A549 (cell line): Measurements from ENCODE around the gene DMP1. TPM values are rescaled to one million over a fixed set of nuclear protein-coding genes. Genes with fewer than 3 reads are reported as not detected.

ENCODE experiments used
- ATAC-seq, 2 experiments: fragments of 200-7000 bp in 1 of 2; fragments of >200 bp in 1 of 2; cut with Nextera tagmentation in 1 of 2; cut with Tn5 transposase in 1 of 2; 3 replicates each; pipeline versions ENCODE4 v1.8.0 to v1.9.1; 2018 to 2020; ENCODE audit warnings: mild to moderate bottlenecking in 1 of 2, moderate library complexity in 1 of 2
- CTCF ChIA-PET: fragments of 300-600 bp; sonication (Branson Sonifier 250); formaldehyde crosslinking; extraction: SDS; loops from one replicate; lab custom pipeline; 2021; ENCODE audit warnings: antibody characterized with exemption, inconsistent platforms; lab: Yijun Ruan, JAX
- POLR2A ChIA-PET: fragments of 350-600 bp; formaldehyde crosslinking; extraction: SDS; loops from one replicate; lab custom pipeline; 2021; ENCODE audit warnings: antibody characterized with exemption, inconsistent platforms; lab: Yijun Ruan, JAX
- DNase-seq, 2 experiments: peaks; one replicate each; pipeline versions ENCODE4 v3.0.0 to v3.0.0-alpha.2; 2011 to 2016; ENCODE audit warnings: low read depth in 1 of 2, low spot score in 1 of 2
- FAIRE-seq: peaks from 2 replicates; lab custom pipeline; 2011; peaks lifted over from hg19 to GRCh38; lab: Jason Lieb, UNC
- H3K27ac ChIP-seq, 2 experiments: fragments of >200 bp; sonication (Bioruptor Twin); formaldehyde crosslinking; 3 replicates each; pipeline ENCODE4 v1.5.1; 2016 to 2017
- H3K4me1 ChIP-seq: fragments of >200 bp; sonication (Bioruptor Twin); formaldehyde crosslinking; 3 replicates; pipeline ENCODE4 v1.6.1; 2016
- H3K4me2 ChIP-seq: fragments of >200 bp; sonication (Bioruptor Twin); formaldehyde crosslinking; 3 replicates; pipeline ENCODE4 v1.6.1; 2016
- H3K4me3 ChIP-seq: fragments of >200 bp; sonication (Bioruptor Twin); formaldehyde crosslinking; 3 replicates; pipeline ENCODE4 v1.5.1; 2016
- H3K9me3 ChIP-seq: fragments of >200 bp; sonication (Bioruptor Twin); formaldehyde crosslinking; 3 replicates; pipeline ENCODE4 v1.6.1; 2016
- BHLHE40 ChIP-seq: IDR thresholded peaks from 2 replicates; pipeline ENCODE4 v1.6.1; 2012; ENCODE audit warnings: low read depth, low read length, inconsistent platforms
- CBX2 ChIP-seq: fragments of 200-600 bp; sonication (generic); IDR thresholded peaks from 2 replicates; pipeline ENCODE4 v1.6.1; 2016; ENCODE audit warnings: low read depth, mild to moderate bottlenecking, borderline replicate concordance
- CBX8 ChIP-seq: fragments of 200-600 bp; sonication (generic); IDR thresholded peaks from 2 replicates; pipeline ENCODE4 v1.6.1; 2016
- EHF ChIP-seq: fragments of 250-450 bp; sonication (Bioruptor Pico); IDR thresholded peaks from 2 replicates; pipeline ENCODE4 v1.5.0; 2020; ENCODE audit warnings: mild to moderate bottlenecking
- EP300 ChIP-seq, 2 experiments: fragments of >200 bp; sonication (Bioruptor Twin); formaldehyde crosslinking; IDR thresholded peaks; 2 replicates in 1 of 2; 3 replicates in 1 of 2; pipeline ENCODE4 v1.6.1; 2016 to 2017
- ESRRA ChIP-seq: fragments of 150-350 bp; IDR thresholded peaks from 2 replicates; pipeline ENCODE4 v1.6.1; 2014; ENCODE audit warnings: mild to moderate bottlenecking, low read length, borderline replicate concordance
- FOSB ChIP-seq: fragments of 250-450 bp; sonication (Bioruptor Pico); IDR thresholded peaks from 2 replicates; pipeline ENCODE4 v1.5.0; 2020; ENCODE audit warnings: mild to moderate bottlenecking, moderate library complexity
- FOSL2 ChIP-seq, 2 experiments: fragments of 450-650 bp in 1 of 2; fragments of >200 bp in 1 of 2; sonication (Bioruptor Twin) in 1 of 2; formaldehyde crosslinking; IDR thresholded peaks; 2 replicates each; pipeline versions ENCODE4 v1.5.0 to v1.6.1; 2016 to 2020; ENCODE audit warnings: mild to moderate bottlenecking in 1 of 2, moderate library complexity in 1 of 2
- GATA3 ChIP-seq: IDR thresholded peaks from 2 replicates; pipeline ENCODE4 v1.6.1; 2012; ENCODE audit warnings: borderline replicate concordance
- HDAC2 ChIP-seq: fragments of 200-600 bp; sonication (generic); IDR thresholded peaks from 2 replicates; pipeline ENCODE4 v1.6.1; 2016
- JUN ChIP-seq, 2 experiments: fragments of >200 bp; sonication (Bioruptor Twin); formaldehyde crosslinking; IDR thresholded peaks; 2 replicates in 1 of 2; 3 replicates in 1 of 2; pipeline ENCODE4 v1.6.1; 2016 to 2017
- JUNB ChIP-seq: fragments of >200 bp; sonication (Bioruptor Twin); formaldehyde crosslinking; IDR thresholded peaks from 2 replicates; pipeline ENCODE4 v1.6.1; 2016
- KDM1A ChIP-seq: fragments of 200-600 bp; sonication (generic); IDR thresholded peaks from 2 replicates; pipeline ENCODE4 v1.6.1; 2016; ENCODE audit warnings: low read depth, mild to moderate bottlenecking
- MAFK ChIP-seq: fragments of 450-650 bp; IDR thresholded peaks from 2 replicates; pipeline ENCODE4 v1.6.1; 2014; ENCODE audit not compliant: partially characterized antibody
- MYC ChIP-seq: IDR thresholded peaks from 2 replicates; pipeline ENCODE4 v1.6.1; 2012; ENCODE audit warnings: mild to moderate bottlenecking, inconsistent platforms, low read length, improper control_type of control experiment, borderline replicate concordance
- POLR2AphosphoS2 ChIP-seq: conservative IDR thresholded peaks from 2 replicates; pipeline ENCODE4 v1.6.1; 2012; ENCODE audit warnings: low read length, improper control_type of control experiment, inconsistent platforms
- ZNF302 ChIP-seq: fragments of 250-450 bp; sonication (Bioruptor Pico); IDR thresholded peaks from 2 replicates; pipeline ENCODE4 v1.9.0; 2021; ENCODE audit warnings: inconsistent platforms, mild to moderate bottlenecking, moderate library complexity
- WGBS: methylation state at CpG from one replicate; pipeline ENCODE4 v1.1.6; 2017; ENCODE audit errors: missing lambda C conversion rate; 5-methylcytosine and 5-hydroxymethylcytosine counted together
- polyA plus RNA-seq, 4 experiments: library from polyadenylated mRNA; depleted of rRNA in 3 of 4; stranded (reverse); fragments of >200 nt; fragmentation: RNase III in 1 of 4; extraction: RNeasy Plus Mini Kit Qiagen cat#74134 plus additional on column Dnase treatment in 1 of 4; gene quantifications; 2 replicates in 3 of 4; 3 replicates in 1 of 4; pipeline ENCODE4 v1.2.3, GENCODE V29; 2011 to 2017
- TF ChIP-seq, protein P1 (sequence below): fragments of >200 bp; sonication (Bioruptor Twin); formaldehyde crosslinking; IDR thresholded peaks from 3 replicates; pipeline ENCODE4 v1.5.1; 2016
- TF ChIP-seq, protein P2 (sequence below): fragments of 450-650 bp; IDR thresholded peaks from 2 replicates; pipeline ENCODE4 v1.6.1; 2014; ENCODE audit warnings: antibody characterized with exemption
- TF ChIP-seq, protein P3 (sequence below): fragments of 250-450 bp; sonication (Bioruptor Pico); IDR thresholded peaks from 2 replicates; pipeline ENCODE4 v1.5.0; 2021; ENCODE audit warnings: mild to moderate bottlenecking, moderate library complexity, borderline replicate concordance
- TF ChIP-seq, protein P4 (sequence below): fragments of >200 bp; sonication (Bioruptor Twin); formaldehyde crosslinking; IDR thresholded peaks from 3 replicates; pipeline ENCODE4 v1.6.1; 2016

The DMP1 gene
- polyA plus RNA-seq, 2 of the 4 experiments (the other 2 are of a cell fraction): not detected

DNA sequence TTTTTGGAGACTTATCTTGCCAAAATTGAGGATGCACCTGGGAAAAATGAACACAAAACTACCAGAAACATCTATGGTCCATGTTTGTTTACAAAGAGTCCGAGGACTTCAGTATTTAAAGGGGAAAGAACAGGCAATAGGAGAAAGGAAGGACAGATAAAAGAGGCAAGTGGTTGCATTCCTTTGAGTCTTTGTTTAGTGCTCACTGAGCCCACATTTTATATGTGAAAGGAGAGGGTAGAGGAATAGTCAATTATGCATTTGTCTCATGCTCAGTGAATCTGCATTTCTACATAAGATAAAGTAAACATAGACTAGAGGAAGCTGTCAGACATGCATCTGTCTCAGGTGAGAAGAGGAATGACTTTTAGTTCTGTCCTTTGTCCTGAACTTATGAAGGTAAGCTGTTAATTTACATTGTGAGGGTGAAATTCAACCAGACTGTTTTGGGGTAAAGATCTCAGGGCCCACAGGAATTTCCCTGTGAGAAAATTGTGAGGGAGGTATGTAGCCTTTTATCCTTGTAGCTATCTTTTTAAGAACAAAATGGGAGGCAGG lies 4.5 kb downstream of the DMP1 start:
- DNase-seq (no peak), FAIRE-seq (no peak), ATAC-seq (no peak)
- TF ChIP-seq ESRRA (no peak), CBX2 (no peak), JUN (IDR thresholded peaks at IDR 0.05) (no peak), EP300 (IDR thresholded peaks at IDR 0.05) (no peak), EHF (CRISPR knock-in tag) (no peak), HDAC2 (no peak), MYC (no peak), ZNF302 (CRISPR knock-in tag) (no peak), MAFK (no peak), GATA3 (no peak), BHLHE40 (no peak), CBX8 (no peak), FOSB (CRISPR knock-in tag) (no peak)
- TF ChIP-seq, protein P1, sequence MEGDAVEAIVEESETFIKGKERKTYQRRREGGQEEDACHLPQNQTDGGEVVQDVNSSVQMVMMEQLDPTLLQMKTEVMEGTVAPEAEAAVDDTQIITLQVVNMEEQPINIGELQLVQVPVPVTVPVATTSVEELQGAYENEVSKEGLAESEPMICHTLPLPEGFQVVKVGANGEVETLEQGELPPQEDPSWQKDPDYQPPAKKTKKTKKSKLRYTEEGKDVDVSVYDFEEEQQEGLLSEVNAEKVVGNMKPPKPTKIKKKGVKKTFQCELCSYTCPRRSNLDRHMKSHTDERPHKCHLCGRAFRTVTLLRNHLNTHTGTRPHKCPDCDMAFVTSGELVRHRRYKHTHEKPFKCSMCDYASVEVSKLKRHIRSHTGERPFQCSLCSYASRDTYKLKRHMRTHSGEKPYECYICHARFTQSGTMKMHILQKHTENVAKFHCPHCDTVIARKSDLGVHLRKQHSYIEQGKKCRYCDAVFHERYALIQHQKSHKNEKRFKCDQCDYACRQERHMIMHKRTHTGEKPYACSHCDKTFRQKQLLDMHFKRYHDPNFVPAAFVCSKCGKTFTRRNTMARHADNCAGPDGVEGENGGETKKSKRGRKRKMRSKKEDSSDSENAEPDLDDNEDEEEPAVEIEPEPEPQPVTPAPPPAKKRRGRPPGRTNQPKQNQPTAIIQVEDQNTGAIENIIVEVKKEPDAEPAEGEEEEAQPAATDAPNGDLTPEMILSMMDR: no peak
- TF ChIP-seq, protein P2, sequence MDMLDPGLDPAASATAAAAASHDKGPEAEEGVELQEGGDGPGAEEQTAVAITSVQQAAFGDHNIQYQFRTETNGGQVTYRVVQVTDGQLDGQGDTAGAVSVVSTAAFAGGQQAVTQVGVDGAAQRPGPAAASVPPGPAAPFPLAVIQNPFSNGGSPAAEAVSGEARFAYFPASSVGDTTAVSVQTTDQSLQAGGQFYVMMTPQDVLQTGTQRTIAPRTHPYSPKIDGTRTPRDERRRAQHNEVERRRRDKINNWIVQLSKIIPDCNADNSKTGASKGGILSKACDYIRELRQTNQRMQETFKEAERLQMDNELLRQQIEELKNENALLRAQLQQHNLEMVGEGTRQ: no peak
- TF ChIP-seq, protein P3, sequence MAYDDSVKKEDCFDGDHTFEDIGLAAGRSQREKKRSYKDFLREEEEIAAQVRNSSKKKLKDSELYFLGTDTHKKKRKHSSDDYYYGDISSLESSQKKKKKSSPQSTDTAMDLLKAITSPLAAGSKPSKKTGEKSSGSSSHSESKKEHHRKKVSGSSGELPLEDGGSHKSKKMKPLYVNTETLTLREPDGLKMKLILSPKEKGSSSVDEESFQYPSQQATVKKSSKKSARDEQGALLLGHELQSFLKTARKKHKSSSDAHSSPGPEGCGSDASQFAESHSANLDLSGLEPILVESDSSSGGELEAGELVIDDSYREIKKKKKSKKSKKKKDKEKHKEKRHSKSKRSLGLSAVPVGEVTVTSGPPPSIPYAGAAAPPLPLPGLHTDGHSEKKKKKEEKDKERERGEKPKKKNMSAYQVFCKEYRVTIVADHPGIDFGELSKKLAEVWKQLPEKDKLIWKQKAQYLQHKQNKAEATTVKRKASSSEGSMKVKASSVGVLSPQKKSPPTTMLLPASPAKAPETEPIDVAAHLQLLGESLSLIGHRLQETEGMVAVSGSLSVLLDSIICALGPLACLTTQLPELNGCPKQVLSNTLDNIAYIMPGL: no peak
- H3K4me1 ChIP-seq: peaks cover 27% of the 10 kb centered on the region
- no peak overlapping the region for H3K27ac ChIP-seq
- H3K9me3 ChIP-seq: no peaks in the 10 kb centered on the region
- WGBS: 44% methylated on average over 1 of the region's 1 CpG
- ChIA-PET POLR2A (no interaction called here), CTCF (interaction anchor here (1.5 to 1.6 kb wide), 2 partner anchors 25 to 194 kb away, joined by 4 read pairs; no protein-coding TSS in a partner anchor)
- no peak overlapping the region for H3K4me3 ChIP-seq
- no peak overlapping the region for H3K4me2 ChIP-seq

DNA sequence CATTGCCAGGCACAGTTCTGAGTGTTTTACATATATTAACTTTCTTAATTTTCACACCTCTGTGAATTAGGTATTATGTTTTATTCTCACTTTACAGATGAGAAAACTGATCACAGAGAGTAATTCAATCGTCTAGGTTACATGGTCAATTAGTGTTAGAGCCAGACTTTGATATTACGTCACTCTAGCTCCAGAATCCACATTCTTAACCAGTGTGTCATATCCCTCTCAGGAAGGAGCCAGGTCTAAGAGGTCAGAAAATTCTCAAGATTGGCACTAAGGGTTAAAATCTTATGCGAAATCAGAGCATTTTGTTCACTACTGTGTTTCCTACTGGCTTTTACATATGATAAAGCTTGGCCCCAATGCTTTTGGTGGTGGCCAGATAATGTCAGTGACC lies 7.4 kb downstream of the DMP1 start:
- Histone ChIP-seq H3K4me1 (peaks cover 33% of the 10 kb centered on the region), H3K4me3 (0 out of 3 replicates have a peak overlapping the region, but pooled peaks have one; percentile 3), H3K4me2 (peak overlapping the region; percentile 69), H3K27ac (peak overlapping the region; percentile 55 to 80), H3K9me3 (no peaks in the 10 kb centered on the region)
- POLR2A ChIA-PET: no interaction called here
- DNase-seq (peak; percentile 10 to 52), ATAC-seq (peak in 1 of 2 experiments; percentile 70; a peak in 4 of 6 replicates), FAIRE-seq (no peak)
- 0% methylated on average over 3 of the region's 3 CpGs for WGBS
- CTCF ChIA-PET: interaction anchor here (1.0 to 1.5 kb wide), 2 partner anchors 22 to 182 kb away, joined by 3 read pairs; no protein-coding TSS in a partner anchor
- TF ChIP-seq KDM1A (no peak), JUNB (peak; percentile 13; the same call in 1 of the 2 replicates), FOSB (CRISPR knock-in tag) (no peak), FOSL2 (IDR thresholded peaks at IDR 0.05) (no peak), FOSL2 (CRISPR knock-in tag; IDR thresholded peaks at IDR 0.05) (0 out of 2 replicates have a peak, but pooled peaks have one; percentile 37), JUN (IDR thresholded peaks at IDR 0.05) (no peak), POLR2AphosphoS2 (no peak), HDAC2 (no peak)
- TF ChIP-seq, protein P3: no peak
- TF ChIP-seq, protein P4, sequence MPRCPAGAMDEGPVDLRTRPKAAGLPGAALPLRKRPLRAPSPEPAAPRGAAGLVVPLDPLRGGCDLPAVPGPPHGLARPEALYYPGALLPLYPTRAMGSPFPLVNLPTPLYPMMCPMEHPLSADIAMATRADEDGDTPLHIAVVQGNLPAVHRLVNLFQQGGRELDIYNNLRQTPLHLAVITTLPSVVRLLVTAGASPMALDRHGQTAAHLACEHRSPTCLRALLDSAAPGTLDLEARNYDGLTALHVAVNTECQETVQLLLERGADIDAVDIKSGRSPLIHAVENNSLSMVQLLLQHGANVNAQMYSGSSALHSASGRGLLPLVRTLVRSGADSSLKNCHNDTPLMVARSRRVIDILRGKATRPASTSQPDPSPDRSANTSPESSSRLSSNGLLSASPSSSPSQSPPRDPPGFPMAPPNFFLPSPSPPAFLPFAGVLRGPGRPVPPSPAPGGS: no peak
